T-helper 1 cell treated with Interleukin-12 subunit alpha and Interleukin-12 subunit beta and Interleukin-4 antibody, amounts not matched to agents 30 μg/mL and 1 μg/mL, for 36 hours (primary cell): ENCODE measurements around the gene KLHL30.

Experiments
- H3K27ac Mint-ChIP-seq: one replicate; pipeline ENCODE4 v1.8.0; 2021; ENCODE audit warnings: mild to moderate bottlenecking, mixed read lengths
- H3K27me3 Mint-ChIP-seq: one replicate; pipeline ENCODE4 v1.8.0; 2021; ENCODE audit warnings: low read depth, mixed read lengths
- H3K36me3 Mint-ChIP-seq: one replicate; pipeline ENCODE4 v1.8.0; 2021; ENCODE audit warnings: low read depth, mixed read lengths
- H3K4me1 Mint-ChIP-seq: one replicate; pipeline ENCODE4 v1.8.0; 2021; ENCODE audit warnings: low read depth, mixed read lengths
- H3K4me3 Mint-ChIP-seq: one replicate; pipeline ENCODE4 v1.8.0; 2021; ENCODE audit warnings: mild to moderate bottlenecking, moderate library complexity, mixed read lengths
- H3K9me3 Mint-ChIP-seq: one replicate; pipeline ENCODE4 v1.8.0; 2021; ENCODE audit warnings: mixed read lengths

The KLHL30 gene

GRCh38 chr2:238141541-238142318 lies 3.3 kb downstream of the KLHL30 start:
- H3K36me3 Mint-ChIP-seq, result no peaks in the 10 kb centered on the region
- no peak overlapping the region for H3K27ac Mint-ChIP-seq
- H3K27me3 Mint-ChIP-seq, result no peaks in the 10 kb centered on the region
- H3K9me3 Mint-ChIP-seq, result no peaks in the 10 kb centered on the region
- no peaks in the 10 kb centered on the region for H3K4me1 Mint-ChIP-seq
- no peak overlapping the region for H3K4me3 Mint-ChIP-seq

DNA sequence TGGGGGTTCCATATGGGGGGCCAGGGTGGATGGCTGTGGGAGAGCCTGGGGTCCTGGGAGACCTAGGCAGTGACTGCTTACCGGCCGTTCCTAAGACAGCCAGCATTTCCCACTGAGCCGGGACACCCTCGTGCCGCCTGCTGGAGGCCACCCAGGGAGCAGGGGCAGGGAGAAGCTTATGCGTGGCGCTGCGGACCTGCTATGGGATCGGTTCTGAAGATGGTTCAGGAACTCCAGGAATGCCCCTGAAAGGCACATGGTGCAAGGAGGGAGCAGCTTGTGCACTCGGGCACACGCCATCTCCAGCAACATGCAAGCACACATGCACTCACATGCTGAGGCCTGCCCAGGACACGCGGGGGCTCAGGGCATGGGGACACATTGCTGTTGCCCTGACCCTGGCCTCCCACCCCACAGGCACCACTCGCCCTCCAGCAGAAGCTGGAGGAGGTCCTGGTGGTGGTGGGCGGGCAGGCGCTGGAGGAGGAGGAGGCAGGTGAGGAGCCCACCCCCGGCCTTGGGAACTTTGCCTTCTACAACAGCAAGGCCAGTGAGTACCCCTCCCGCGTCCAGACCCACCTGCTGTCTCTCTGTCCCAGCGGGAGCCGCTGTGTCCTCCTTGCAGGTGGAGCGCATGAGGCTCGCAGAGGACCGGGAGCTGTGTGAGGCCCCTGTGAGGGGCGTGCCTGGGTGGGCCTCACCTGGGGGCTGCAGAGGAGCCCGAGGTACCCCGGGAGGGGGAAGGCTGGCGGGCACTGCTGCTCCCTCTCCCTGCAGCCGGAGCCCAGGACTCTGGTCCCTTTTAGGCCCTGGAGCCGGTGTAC lies 4.1 kb downstream of the KLHL30 start:
- Mint-ChIP-seq H3K27ac (no peak overlapping the region), H3K4me1 (no peaks in the 10 kb centered on the region), H3K4me3 (no peak overlapping the region), H3K27me3 (no peaks in the 10 kb centered on the region), H3K36me3 (no peaks in the 10 kb centered on the region), H3K9me3 (no peaks in the 10 kb centered on the region)

GRCh38 chr2:238143239-238143951 lies 4.9 kb downstream of the KLHL30 start:
- Mint-ChIP-seq H3K4me1 (no peaks in the 10 kb centered on the region), H3K27ac (no peak overlapping the region), H3K9me3 (no peaks in the 10 kb centered on the region), H3K36me3 (no peaks in the 10 kb centered on the region), H3K27me3 (no peaks in the 10 kb centered on the region), H3K4me3 (no peak overlapping the region)

GRCh38 chr2:238144262-238144661 lies 5.8 kb downstream of the KLHL30 start:
- Mint-ChIP-seq H3K4me3 (no peak overlapping the region), H3K36me3 (no peaks in the 10 kb centered on the region), H3K27me3 (no peaks in the 10 kb centered on the region), H3K27ac (no peak overlapping the region), H3K4me1 (no peaks in the 10 kb centered on the region), H3K9me3 (no peaks in the 10 kb centered on the region)

DNA sequence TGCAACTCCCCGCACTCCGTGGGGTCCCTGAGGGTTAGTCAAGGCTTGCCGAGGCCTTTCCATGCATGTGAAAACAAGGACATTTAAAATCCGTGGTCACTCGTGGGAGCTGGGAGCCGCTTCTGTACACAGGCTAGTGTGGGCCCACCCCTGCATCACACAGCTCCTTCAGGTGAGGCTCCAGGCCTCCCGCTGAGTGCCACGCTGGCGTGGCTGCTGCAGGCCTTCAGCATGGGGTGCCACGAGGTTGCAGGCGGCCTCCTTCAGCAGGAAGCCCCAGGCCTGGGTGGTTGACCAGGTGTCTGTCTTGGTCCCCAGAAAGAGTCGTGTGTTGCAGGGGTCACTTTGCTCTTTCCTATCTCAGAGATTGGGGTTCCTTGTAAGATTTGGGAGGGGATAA lies 6.6 kb downstream of the KLHL30 start:
- Mint-ChIP-seq H3K4me1 (no peaks in the 10 kb centered on the region), H3K27ac (no peak overlapping the region), H3K9me3 (no peaks in the 10 kb centered on the region), H3K4me3 (no peak overlapping the region), H3K36me3 (no peaks in the 10 kb centered on the region), H3K27me3 (no peaks in the 10 kb centered on the region)

GRCh38 chr2:238145851-238146250 lies 7.4 kb downstream of the KLHL30 start:
- Mint-ChIP-seq H3K27ac (no peak overlapping the region), H3K27me3 (no peaks in the 10 kb centered on the region), H3K36me3 (no peaks in the 10 kb centered on the region), H3K9me3 (no peaks in the 10 kb centered on the region), H3K4me1 (no peaks in the 10 kb centered on the region), H3K4me3 (no peak overlapping the region)

DNA sequence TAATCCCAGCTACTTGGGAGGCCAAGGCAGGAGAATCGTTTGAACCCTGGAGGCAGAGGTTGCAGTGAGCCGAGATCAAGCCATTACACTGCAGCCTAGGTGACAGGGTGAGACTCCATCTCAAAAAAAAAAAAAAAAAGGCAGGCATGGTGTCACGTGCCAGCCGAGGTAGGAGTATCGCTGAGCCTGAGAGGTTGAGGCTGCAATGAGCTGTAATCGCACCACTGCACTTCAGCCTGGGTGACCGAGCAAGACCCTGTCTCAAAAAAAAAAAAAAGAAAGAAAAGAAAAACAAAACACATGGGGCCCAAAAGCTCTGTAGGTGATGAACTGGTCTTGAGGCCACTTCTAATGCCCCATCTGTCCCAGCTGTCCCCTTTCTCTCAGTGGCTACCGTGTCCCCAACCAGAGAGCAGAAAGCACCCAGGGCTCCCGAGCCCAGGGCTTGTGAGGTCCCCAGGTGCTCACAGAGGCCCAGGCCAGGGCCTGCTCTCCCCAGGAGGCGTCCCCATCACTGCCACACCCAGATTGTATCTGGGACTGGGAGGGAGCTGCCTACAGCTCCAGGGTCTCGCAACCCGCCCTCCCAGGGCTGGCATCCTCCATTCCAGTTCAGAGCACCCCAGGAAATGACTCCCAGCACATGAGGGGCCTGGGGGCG lies 8.5 kb downstream of the KLHL30 start:
- Mint-ChIP-seq H3K9me3 (no peaks in the 10 kb centered on the region), H3K36me3 (no peaks in the 10 kb centered on the region), H3K27ac (no peak overlapping the region), H3K4me3 (no peak overlapping the region), H3K4me1 (no peaks in the 10 kb centered on the region), H3K27me3 (no peaks in the 10 kb centered on the region)

- Mint-ChIP-seq H3K4me3 (no peak overlapping the region), H3K4me1 (no peaks in the 10 kb centered on the region), H3K36me3 (no peaks in the 10 kb centered on the region), H3K27ac (no peak overlapping the region), H3K9me3 (no peaks in the 10 kb centered on the region), H3K27me3 (no peaks in the 10 kb centered on the region)
These were observed 10.5 kb downstream of the KLHL30 start for GRCh38 chr2:238148981-238149380.

DNA sequence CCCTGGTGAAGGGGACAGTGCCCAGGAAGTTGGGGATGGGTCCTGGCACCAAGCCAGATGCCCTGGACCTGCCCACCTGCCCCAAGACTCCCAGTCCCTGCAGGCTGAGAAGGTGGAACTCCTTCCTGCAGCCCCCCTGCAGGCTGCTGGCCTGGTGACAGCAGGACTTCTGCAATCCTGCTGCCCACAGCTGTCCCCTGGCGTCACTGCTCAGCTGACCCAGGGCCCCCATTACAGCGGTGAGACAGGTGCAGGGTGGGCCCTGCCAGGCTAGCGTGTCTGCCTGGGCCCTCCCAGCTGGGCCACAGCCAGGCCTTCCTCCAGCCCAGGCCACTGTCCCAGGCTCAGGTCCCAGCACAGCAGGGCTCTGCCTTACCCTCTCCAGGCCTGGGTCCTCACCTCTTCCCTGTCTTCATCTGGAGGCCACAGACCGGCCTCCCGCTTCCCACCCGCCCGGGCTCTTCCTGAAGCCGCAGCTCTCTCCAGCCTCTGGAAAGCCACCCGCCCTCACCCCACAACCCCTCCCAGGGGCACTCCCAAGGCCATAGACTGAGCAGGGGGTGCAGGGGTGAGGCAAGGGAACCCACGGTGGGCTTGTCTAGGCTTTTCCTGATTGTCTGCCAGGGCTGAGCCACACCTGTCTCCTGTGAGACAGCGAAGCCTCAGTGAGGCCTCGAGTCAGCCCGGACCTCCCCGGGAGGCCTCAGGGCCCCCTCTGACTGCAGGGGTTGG lies 11.5 kb downstream of the KLHL30 start:
- Mint-ChIP-seq H3K27ac (no peak overlapping the region), H3K4me3 (no peak overlapping the region), H3K36me3 (no peaks in the 10 kb centered on the region), H3K9me3 (no peaks in the 10 kb centered on the region), H3K4me1 (no peaks in the 10 kb centered on the region), H3K27me3 (no peaks in the 10 kb centered on the region)

DNA sequence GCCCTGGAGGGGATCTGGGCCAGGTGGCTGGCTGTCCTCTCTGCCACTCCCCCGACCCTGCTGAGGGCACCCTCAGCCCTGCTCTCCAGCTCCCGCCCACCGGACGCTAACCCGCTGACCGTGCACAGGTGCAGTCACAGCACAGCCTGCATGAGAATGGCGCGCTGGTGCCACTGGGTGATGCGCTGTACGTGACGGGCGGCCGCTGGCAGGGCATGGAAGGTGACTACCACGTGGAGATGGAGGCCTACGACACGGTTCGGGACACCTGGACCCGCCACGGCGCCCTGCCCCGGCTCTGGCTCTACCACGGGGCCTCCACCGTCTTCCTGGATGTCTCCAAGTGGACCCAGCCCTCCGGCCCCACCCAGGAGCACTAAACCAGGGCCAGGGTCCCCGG lies 12.2 kb downstream of the KLHL30 start:
- Mint-ChIP-seq H3K4me3 (no peak overlapping the region), H3K4me1 (no peaks in the 10 kb centered on the region), H3K27me3 (no peaks in the 10 kb centered on the region), H3K36me3 (no peaks in the 10 kb centered on the region), H3K27ac (no peak overlapping the region), H3K9me3 (no peaks in the 10 kb centered on the region)

- no peak overlapping the region for H3K4me3 Mint-ChIP-seq
- H3K36me3 Mint-ChIP-seq, result no peaks in the 10 kb centered on the region
- H3K27ac Mint-ChIP-seq, result no peak overlapping the region
- H3K4me1 Mint-ChIP-seq, result no peaks in the 10 kb centered on the region
- H3K9me3 Mint-ChIP-seq, result no peaks in the 10 kb centered on the region
- no peaks in the 10 kb centered on the region for H3K27me3 Mint-ChIP-seq
These were observed 12.7 kb downstream of the KLHL30 start for GRCh38 chr2:238151205-238151604.

DNA sequence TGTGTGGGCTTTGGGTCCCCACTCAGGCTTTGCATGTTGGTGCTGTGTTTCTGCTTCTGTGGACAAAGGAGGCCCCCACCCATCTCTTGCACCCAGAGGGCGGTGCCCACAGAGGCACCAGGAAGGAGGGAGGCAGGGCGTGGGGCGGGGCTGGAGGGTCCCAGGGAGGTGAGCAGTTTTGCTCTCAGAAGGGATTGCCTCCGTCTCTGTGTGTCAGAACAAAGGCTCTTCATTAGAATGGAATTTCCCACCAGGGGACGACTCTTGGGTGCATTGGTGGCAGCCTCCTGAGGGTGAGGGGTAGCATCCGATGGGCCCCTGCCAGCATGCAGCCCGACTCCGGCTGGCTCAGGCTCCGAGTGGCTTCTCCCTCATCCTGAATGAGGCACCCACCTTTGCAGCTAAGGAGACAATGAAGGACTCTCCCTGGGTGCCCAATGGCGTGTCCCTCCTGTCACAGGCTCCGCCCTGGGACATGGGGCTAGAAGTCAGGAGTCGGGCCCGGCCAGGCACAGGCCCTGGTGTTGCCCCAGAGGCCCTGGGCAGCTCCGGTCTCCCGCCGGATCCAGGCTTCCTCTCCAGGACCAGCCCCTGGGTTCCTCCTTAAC lies 13.3 kb downstream of the KLHL30 start:
- no peaks in the 10 kb centered on the region for H3K4me1 Mint-ChIP-seq
- no peaks in the 10 kb centered on the region for H3K36me3 Mint-ChIP-seq
- no peaks in the 10 kb centered on the region for H3K27me3 Mint-ChIP-seq
- H3K27ac Mint-ChIP-seq, result no peak overlapping the region
- no peak overlapping the region for H3K4me3 Mint-ChIP-seq
- H3K9me3 Mint-ChIP-seq, result no peaks in the 10 kb centered on the region

DNA sequence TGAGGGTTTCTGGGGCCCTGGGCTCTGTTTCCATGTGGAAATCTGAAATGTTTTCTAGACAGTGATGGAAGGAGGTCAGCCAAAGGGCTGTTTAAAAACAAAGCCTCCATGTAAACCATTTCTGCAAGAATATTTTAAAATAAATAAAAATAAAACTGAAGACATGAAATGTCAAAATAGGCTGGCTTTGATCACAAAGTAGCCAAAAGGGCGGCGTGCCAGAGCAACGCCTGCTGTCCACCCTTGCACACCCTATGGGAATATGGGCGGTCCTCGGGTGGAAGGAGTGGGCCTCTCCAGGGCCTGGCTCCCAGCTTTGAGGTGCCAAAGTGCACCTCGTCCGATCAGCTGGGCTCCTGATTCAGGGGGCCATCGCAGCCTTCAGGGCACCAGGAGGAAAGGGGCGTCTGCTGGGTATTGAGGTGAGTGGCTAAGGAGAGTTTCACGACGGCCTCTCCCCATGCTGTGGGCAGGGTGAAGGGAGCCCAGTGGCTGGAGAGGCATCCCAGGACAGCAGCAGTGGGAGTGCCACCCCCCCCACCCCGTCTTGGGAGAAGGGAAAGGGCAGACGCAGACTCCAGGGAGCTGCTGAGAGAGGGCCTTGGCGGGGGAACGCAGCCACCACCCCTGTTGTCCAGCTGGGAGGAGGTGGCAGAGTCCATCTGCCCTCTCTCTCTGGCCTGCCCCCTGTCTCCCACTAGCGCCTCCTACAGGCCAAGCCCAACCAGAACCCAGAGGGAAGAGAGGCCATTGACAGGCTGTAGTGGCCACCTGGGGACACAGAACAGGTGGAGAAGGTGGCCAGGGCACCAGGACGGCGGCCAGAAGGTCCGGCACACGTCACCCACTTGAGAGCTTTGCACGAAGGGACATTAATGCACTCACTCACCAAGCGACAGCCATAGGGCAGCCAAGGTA lies 14.6 kb downstream of the KLHL30 start:
- H3K27me3 Mint-ChIP-seq, result peaks cover 7% of the 10 kb centered on the region
- H3K27ac Mint-ChIP-seq, result no peak overlapping the region
- H3K9me3 Mint-ChIP-seq, result no peaks in the 10 kb centered on the region
- H3K4me3 Mint-ChIP-seq, result no peak overlapping the region
- no peaks in the 10 kb centered on the region for H3K4me1 Mint-ChIP-seq
- H3K36me3 Mint-ChIP-seq, result no peaks in the 10 kb centered on the region
